HFF-Myc (cell line): ENCODE results near the gene RUNX1.
A peak's percentile ranks its signal among the peaks of the same experiment; 100 is the strongest.

Experiments used
- DNase-seq: peaks from one replicate; pipeline ENCODE4 v3.0.0-alpha.2; 2011; ENCODE audit warnings: low read depth; ENCODE audit errors: extremely low read depth
- H3K4me3 ChIP-seq: replicated peaks from 2 replicates; pipeline ENCODE4 v1.5.1; 2011; ENCODE audit warnings: low read depth, mild to moderate bottlenecking, control low read depth, low read length
- CTCF ChIP-seq: IDR thresholded peaks from 2 replicates; pipeline ENCODE4 v1.5.1; 2012; ENCODE audit warnings: mild to moderate bottlenecking, low read depth, low read length, control low read depth; ENCODE audit errors: missing control alignments

Gene RUNX1

GRCh38 chr21:34923626-34924025, 125.5 kb downstream of the RUNX1 start:
- no peak for DNase-seq
- no peak overlapping the region for H3K4me3 ChIP-seq
- TF ChIP-seq CTCF, result no peak

GRCh38 chr21:34923202-34923601, 125.9 kb downstream of the RUNX1 start:
- DNase-seq, result no peak
- H3K4me3 ChIP-seq, result no peak overlapping the region
- TF ChIP-seq CTCF, result no peak

GRCh38 chr21:34922479-34922878, 126.6 kb downstream of the RUNX1 start:
- TF ChIP-seq CTCF, result peak; percentile 14
- DNase-seq, result no peak
- H3K4me3 ChIP-seq, result no peak overlapping the region

- TF ChIP-seq CTCF, result no peak
- H3K4me3 ChIP-seq, result no peak overlapping the region
- no peak for DNase-seq
Observed at GRCh38 chr21:34921151-34921550, 128.0 kb downstream of the RUNX1 start.

- DNase-seq, result no peak
- H3K4me3 ChIP-seq, result no peak overlapping the region
- no peak for TF ChIP-seq CTCF
Observed at GRCh38 chr21:34919406-34919805, 129.7 kb downstream of the RUNX1 start.

GRCh38 chr21:34916446-34916845, 132.7 kb downstream of the RUNX1 start:
- DNase-seq, result peak; percentile 91
- no peak for TF ChIP-seq CTCF
- H3K4me3 ChIP-seq, result no peak overlapping the region

GRCh38 chr21:34915364-34915841, 133.7 kb downstream of the RUNX1 start:
- H3K4me3 ChIP-seq, result no peak overlapping the region
- TF ChIP-seq CTCF, result no peak
- DNase-seq, result no peak
